ENCODE data around the gene TAOK1.
"Not testable (repeated sequence)": the region's sequence is repeated elsewhere in the genome, so short reads cannot be mapped to it uniquely, and the experiment has no call there.

TAOK1 gene

GRCh38 chr17:29389982-29390850, at the start of gene TAOK1:
Gene TAOK1 (plus strand): TSS chr17:29390363. CDS start chr17:29451549, 61,186 bp downstream.
- peak; percentile 98 for DNase-seq

GRCh38 chr17:29341726-29342125, 48.4 kb upstream of the TAOK1 start:
- no peak for DNase-seq

- DNase-seq, result no peak
Observed at GRCh38 chr17:29342158-29342765, 47.9 kb upstream of the TAOK1 start.

GRCh38 chr17:29344201-29344856, 45.8 kb upstream of the TAOK1 start:
- DNase-seq, result no peak

- DNase-seq, result no peak
Observed at GRCh38 chr17:29345066-29345465, 45.1 kb upstream of the TAOK1 start.

GRCh38 chr17:29345470-29345869, 44.7 kb upstream of the TAOK1 start:
- DNase-seq, result not testable (repeated sequence)

GRCh38 chr17:29346462-29346861, 43.7 kb upstream of the TAOK1 start:
- no peak for DNase-seq

- no peak for DNase-seq
Observed at GRCh38 chr17:29347831-29348629, 42.1 kb upstream of the TAOK1 start.

GRCh38 chr17:29349409-29349808, 40.8 kb upstream of the TAOK1 start:
- DNase-seq, result no peak

GRCh38 chr17:29352146-29352545, 38.0 kb upstream of the TAOK1 start:
- no peak for DNase-seq

- DNase-seq, result no peak
Observed at GRCh38 chr17:29357232-29357631, 32.9 kb upstream of the TAOK1 start.

- DNase-seq, result no peak
Observed at GRCh38 chr17:29357821-29358232, 32.3 kb upstream of the TAOK1 start.

- no peak for DNase-seq
Observed at GRCh38 chr17:29358416-29358815, 31.7 kb upstream of the TAOK1 start.

GRCh38 chr17:29359777-29360176, 30.4 kb upstream of the TAOK1 start:
- no peak for DNase-seq

- DNase-seq, result no peak
Observed at GRCh38 chr17:29363716-29364115, 26.4 kb upstream of the TAOK1 start.

- no peak for DNase-seq
Observed at GRCh38 chr17:29364691-29365090, 25.5 kb upstream of the TAOK1 start.

- DNase-seq, result no peak
Observed at GRCh38 chr17:29368161-29368560, 22.0 kb upstream of the TAOK1 start.

GRCh38 chr17:29368926-29369325, 21.2 kb upstream of the TAOK1 start:
- no peak for DNase-seq

GRCh38 chr17:29369831-29370735, 20.1 kb upstream of the TAOK1 start:
- peak; percentile 74 for DNase-seq

- no peak for DNase-seq
Observed at GRCh38 chr17:29376667-29377270, 13.4 kb upstream of the TAOK1 start.

GRCh38 chr17:29378500-29378899, 11.7 kb upstream of the TAOK1 start:
- no peak for DNase-seq

Measured in CD4-positive, alpha-beta T cell treated with Interleukin-17A for 1 hour (primary cell).